HG02973 (cell line): ENCODE data around the gene TOR3A.
"Not testable (repeated sequence)": the region's sequence is repeated elsewhere in the genome, so short reads cannot be mapped to it uniquely, and the experiment has no call there.

Experiments
- ATAC-seq: cut with Tn5 transposase; IDR thresholded peaks from one replicate; pipeline ENCODE4 v1.9.1; 2021; ENCODE audit warnings: moderate library complexity; ENCODE audit not compliant: unreplicated experiment

Gene TOR3A, protein sequence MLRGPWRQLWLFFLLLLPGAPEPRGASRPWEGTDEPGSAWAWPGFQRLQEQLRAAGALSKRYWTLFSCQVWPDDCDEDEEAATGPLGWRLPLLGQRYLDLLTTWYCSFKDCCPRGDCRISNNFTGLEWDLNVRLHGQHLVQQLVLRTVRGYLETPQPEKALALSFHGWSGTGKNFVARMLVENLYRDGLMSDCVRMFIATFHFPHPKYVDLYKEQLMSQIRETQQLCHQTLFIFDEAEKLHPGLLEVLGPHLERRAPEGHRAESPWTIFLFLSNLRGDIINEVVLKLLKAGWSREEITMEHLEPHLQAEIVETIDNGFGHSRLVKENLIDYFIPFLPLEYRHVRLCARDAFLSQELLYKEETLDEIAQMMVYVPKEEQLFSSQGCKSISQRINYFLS

DNA sequence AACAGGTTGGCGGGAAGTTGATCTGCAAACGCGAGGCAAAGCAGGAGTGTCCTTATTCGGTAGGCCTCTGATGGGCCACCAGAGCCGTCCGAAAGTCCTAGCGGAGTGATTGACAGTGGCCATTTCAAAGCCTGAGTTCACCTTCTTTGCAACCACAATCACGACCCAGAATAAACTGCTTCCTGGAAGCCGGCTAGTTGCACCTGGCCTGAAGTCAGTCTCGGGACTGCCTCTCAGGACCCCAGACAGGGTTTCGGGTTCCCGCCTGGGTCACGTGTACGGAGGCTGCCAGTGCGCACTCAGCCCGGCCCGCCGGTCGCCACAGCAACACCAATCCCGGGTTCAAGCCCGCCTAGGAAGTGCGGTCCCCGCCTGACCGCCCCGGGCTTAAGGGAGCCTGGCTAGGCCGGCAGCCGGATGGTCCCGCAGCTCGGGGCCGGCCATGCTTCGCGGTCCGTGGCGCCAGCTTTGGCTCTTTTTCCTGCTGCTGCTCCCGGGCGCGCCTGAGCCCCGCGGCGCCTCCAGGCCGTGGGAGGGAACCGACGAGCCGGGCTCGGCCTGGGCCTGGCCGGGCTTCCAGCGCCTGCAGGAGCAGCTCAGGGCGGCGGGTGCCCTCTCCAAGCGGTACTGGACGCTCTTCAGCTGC, at the start of gene TOR3A:
TOR3A (plus strand) TSS at position 384 of the 646 bp plus-strand sequence; CDS start at position 443, 59 bp downstream.
- ATAC-seq = peak; percentile 81

DNA sequence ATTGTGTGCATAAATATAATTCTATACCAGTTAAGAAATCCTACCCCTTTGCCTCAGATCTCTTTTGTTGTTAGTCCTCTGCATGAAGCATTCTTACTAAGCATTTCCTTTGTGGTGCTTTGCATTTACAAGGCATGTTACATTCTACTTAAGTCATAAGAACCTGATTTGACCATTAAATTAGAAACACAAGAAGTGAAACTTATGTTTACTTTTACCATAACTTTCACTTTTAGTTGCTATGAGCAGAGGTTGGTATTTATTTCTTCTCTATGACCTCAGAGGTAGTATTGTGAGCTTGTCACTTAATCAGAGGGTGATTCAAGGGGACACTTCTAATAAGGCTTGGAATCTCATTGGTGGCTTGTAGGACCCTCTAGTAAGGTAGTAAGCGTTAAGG, 47.1 kb upstream of the TOR3A start:
- peak; percentile 85 for ATAC-seq

DNA sequence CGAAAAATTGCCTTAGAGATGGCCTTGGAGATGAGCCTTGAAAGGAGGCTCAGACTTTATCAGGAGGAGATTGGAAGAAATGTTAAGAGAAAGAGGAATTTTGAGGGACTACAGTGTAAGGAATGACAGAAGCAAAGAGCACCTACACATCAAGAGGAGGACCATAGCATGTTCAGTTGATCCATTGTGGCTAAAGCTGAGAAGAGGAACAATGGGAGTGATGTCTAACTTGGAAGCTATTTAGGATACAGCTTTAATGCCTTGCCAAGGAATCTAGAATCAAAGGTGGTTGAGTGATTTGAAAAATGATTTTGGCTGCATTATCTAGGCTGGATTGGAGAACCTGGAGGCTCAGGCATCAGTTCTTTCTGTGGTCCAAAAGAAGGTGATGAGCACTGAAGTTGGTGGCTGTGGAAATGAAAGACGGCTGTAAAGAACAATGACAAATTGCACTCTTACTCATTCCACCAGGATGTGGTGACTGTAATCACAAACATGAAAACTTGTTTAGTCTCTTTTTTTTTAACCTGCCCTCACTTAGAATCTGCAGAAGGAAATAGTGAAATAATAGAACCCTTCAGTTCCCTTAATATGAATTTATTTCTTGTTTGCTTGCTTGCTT, 44.9 kb upstream of the TOR3A start:
- peak; percentile 53 for ATAC-seq

DNA sequence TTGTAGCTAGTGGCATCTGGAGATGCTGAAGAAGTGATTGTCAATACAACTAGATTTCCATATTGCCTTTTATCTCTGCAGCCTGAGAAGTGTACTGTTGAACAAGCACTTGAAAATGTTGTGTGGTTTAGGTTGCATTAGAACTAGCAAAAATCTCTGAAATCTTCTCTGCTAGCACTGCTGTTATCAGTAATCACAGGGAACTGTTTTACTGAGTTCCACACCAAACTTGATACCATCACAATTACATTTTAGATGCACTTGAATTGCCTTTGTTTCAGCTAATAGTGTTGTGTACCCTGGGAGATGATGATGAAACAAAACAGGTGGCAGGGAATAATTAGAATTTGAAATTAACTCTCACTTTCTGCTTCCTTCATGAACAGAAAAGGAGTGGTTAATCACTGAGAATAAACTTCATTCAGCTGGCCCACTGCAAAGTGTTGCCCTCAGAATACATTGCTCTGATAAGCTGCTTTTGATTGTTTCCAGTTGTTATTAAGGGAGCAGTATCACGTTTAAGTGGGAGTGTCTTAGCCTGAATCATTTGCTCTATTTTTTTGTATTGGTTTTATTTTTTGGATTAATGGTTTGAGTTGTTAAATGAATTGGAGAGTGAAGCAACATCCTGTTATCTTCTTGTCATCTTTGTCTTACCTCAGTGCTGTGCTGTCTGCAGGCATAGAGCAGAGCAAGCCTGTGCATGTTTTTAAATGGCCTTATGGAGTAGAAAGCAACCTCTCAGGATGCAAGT, 43.2 kb upstream of the TOR3A start:
- no peak for ATAC-seq

DNA sequence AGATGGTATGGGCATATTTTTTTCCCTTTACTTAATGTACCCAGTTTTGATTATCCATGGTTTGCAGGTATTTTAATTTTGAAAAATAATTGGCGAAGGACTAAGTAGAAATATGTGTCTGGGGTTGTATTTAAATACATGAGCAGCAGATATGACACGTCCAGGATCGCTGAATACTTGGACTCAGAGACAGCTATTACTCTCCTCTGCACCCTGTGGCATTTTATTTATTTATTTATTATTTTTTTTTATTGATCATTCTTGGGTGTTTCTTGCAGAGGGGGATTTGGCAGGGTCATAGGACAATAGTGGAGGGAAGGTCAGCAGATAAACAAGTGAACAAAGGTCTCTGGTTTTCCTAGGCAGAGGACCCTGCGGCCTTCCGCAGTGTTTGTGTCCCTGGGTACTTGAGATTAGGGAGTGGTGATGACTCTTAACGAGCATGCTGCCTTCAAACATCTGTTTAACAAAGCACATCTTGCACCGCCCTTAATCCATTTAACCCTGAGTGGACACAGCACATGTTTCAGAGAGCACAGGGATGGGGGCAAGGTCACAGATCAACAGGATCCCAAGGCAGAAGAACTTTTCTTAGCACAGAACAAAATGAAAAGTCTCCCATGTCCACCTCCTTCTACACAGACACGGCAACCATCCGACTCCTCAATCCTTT, 42.2 kb upstream of the TOR3A start:
- ATAC-seq = not testable (repeated sequence)

DNA sequence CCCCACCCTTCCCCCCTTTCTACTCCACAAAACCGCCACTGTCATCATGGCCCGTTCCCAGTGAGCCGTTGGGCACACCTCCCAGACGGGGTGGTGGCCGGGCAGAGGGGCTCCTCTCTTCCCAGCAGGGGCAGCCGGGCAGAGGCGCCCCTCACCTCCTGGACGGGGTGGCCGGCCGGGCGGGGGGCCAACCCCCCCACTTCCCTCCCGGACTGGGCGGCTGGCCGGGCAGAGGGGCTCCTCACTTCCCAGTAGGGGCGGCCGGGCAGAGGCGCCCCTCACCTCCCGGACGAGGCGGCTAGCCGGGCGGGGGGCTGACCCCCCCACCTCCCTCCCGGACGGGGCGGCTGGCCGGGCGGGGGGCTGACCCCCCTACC, 41.7 kb upstream of the TOR3A start:
- ATAC-seq = not testable (repeated sequence)

DNA sequence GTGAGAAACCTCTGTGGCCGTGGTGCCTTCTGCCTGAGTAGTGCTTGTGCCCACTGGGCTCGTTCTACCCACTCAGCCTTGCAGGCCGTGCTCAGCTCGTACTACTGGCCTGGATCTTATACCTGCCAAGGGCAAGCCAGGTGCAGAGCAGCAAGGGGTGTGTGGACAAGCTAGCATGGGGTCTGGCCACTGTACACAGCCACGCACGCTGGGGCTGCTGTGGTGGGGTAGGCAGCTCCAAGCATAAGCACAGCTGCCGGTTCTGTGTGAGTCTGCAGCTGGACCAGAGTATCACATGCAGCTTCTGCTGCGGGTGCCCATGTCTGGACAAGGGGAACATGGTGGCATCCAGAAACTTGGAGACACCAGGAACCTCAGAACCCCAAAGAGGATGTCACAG, 39.8 kb upstream of the TOR3A start:
- ATAC-seq = no peak

DNA sequence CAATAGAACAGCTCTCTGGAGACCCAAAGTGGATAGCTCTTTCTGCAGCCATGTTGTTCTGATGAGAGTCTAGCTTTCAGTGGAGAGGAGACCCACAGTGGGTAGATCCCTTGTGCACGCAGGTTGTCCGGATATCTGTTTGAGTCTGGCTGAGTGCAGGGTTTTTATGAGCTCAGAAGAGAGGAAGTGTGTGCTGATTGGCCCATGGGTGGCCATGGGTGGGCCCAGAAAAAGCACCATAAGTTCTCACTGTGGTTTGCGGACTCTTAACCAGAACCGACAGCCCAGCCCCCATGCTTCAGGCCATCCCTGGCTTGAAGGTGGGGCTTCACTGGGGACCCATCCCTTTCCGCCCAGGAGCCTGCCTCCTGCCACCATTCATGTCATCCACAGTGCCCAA, 39.2 kb upstream of the TOR3A start:
- ATAC-seq = no peak

DNA sequence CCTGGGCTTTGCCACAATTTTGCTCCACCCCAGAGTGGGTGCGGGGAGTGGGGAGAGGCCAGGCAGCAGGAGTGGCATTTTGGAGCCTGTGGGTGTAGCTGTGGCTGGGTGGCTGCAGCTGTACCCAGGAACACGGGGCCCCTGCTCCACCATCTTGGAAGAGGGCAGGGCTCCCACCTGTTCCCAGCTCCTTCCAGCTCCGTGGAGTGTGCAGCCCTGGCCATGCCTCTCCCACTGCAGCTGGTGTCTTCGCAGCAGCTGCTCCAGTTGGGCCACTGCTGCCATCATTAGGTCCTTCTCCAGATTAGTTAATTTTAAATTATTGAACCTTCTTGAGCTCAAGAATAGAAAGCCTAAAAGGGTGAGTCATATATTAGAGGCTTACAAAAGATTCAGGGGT, 38.6 kb upstream of the TOR3A start:
- no peak for ATAC-seq

DNA sequence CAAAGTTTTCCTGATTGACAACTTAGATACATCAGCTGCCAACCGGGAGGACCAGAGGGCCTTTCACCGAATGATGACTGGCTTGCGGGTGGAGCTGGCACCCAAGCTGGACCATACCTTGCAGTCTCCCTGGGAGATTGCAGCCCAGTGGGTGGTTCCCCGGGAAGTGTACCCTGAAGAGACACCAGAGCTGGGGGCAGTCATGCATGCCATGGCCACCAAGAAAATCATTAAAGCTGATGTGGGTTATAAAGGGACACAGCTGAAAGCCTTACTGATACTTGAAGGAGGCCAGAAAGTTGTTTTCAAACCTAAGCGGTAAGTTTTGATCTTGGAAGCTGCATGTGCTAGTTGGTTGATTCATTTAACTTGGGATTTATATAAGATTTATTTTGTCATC, 38.0 kb upstream of the TOR3A start:
- no peak for ATAC-seq

DNA sequence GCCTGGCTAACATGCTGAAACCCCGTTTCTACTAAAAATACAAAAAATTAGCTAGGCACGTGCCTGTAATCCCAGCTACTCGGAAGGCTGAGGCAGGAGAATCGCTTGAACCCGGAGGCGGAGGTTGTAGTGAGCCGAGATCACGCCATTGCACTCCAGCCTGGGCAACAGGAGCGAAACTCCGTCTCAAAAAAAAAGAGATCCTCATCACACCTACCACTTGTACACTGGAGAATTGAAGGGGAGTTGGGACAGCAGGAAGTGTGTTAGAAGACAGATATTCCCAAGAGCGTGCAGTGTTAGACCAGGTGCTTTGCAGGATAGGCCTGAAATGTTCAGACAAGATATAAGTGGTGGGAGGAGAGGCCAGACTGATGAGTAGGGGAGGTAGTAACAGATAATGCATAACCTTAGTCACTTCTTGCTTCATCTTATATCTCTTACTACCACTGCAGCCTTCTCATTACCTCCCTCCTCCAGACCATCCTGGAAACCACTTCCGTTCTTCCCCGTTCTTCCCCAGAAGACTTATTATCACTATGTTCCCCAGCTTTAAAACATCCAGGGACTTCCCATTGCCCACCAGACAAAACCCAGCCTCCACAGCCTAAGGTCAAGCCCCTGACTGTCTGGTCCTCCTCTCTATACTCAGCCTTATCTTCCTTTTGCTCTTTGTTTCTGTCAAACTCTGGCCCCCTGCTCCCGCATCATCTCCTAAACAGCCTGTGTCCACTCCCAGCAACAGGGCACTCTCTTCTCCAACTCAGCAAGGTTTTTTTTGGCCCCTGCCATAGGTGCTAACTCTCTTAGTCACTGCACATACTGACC, 34.8 kb upstream of the TOR3A start:
- ATAC-seq = no peak

DNA sequence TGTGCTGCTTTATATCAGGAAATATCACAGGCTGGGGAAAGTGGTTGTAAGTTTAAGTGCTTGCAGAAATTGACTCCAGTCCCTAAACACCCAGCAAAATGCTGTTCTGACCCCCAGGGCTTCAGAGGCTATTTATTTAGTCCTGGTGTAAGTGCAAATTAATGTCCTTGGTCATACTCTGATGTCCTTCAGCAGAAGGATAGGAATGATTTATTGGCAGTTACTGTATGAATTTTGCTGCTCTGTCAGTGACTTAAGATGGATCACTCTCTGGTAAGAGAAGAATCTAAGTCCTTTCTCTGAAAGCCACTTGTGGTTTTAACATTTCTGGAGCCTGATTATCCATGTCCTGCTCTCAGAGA, 34.3 kb upstream of the TOR3A start:
- no peak for ATAC-seq

DNA sequence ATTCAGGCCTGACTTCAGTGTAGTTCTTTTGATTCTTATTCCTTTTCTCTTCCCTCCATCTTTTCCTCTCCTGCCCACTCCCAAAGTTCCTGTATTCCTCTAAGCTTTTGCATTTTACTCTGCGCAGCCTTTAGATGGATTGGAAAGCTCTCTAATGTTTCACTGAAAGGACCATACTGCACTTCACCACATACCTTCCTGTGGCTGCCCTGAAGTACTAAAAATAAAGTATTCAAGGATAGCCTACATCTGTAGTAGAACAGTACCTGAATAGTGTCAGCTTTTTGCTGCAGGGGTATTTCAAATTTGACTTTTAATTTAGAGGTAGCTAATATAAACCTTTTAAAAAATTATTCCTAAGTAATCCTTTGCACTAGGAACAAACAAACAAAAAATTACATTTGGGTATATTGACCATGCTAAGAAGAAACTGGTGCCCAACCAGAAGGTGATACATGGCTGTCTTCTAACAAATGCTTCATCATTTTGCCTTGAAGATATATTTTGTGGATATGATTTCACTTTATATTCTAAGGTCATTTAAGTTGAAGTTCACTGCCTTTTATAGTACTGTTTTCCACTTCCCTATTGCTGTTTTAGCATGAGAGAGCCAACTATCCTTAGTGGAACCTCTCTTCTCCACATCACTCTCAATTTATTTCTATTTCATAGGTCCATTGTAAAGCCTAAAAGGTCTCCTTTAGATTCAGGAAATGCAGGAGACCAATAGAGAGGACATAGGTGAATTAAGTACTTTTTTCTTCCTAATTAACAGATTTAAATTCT, 33.3 kb upstream of the TOR3A start:
- ATAC-seq = no peak

DNA sequence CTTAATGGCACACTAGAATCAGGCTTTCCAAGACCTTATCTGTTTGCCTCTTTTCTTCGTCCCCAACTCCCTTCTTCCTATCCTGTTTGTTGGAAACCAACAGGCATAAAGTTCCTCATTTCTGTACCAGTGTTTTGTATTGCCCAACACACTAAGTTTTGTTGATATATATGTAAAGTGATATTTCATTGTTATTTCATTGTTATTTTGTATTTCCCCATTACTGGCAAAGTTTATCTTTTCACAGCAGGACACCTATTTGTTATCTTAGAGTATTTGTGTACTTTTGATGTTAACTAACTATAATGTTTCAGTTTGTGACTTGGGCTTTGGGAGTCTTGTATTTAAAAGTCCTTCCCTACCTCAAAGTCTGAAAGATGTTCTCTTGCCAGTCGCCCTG, 29.1 kb upstream of the TOR3A start:
- ATAC-seq = no peak

DNA sequence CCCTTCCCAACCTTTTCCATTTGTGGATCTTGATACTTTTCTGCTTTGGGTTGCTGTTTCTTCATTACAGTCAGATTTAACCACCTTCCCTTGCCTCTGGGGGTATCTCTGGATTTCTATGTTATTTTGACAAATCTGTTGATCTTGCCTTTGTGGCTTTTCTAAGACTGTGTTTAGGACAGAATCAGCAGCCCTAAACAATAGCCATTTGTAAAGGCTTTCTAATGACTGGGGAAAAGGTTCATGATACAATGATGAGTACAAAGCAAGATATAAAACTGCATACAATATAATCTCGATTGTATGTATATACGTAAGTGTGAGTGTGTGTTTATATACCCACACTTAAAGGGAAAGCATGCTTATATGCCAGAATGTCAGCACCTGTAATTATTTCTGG, 28.4 kb upstream of the TOR3A start:
- ATAC-seq = no peak

DNA sequence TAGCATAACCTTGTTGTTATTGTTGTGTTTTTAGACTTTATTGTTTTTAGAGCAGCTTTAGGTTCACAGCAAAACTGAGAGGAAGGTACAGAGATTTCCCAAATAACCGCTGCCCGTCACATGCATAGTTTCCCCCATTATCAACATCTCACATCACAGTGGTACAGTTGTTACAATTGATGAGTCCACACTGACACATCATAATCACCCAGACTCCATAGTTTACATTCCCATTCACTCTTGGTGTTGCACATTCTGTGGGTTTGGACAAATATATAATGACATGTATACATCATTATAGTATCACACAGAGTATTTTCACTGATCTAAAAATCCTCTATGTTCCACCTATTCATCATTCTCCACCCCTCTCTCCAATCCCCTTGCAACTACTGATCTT, 25.9 kb upstream of the TOR3A start:
- ATAC-seq = no peak

DNA sequence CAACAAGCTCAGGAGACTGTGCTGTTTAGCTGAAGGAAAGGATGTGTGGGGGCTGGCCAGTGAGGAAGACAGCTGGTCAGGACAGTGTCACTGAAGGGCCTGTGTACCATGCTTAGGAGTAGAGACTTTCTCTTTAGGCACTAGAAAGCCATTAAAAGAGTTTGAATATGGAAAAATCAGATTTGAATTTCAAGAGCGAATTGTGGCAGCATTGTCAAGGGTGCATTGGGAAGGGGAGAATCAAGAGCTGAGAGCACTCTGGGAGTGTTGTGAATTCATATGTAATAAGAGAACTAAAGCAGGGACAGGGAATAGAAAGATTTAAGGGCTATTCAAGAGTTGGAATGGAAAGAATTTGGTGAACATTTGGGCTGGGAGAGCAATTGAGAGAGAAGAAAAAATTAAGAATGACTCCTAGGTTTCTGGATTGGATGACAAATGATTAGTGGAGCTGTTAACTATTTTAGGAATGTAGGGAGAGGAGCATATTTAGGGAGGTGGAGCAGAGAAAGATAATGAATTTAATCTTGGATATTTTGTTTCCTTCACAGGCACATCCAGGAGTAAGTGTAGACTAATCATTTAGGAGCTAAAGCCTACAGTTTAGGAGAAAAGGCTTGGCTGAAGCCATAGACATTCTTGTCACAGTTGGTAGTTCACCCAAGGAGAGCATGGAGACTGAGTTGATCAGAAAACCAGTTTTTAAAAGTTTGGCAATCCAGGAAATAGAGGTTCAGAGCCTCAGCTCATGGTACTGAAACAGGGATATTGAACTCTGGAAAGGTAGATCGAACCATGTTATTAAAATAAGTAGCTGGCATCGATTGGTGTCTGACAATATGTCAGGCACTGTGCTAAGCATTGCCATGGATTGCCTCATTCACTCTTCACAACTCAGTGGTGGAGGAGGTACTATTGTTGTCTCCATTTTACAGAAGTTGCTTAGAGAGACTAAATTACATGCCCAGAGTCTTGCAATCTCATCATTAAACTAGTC, 23.1 kb upstream of the TOR3A start:
- ATAC-seq = no peak
